Activated CD4-positive, alpha-beta T cell treated with anti-CD3 and anti-CD28 coated beads, Interleukin-2, amount 50 U/mL, for 16 hours (primary cell): Measurements from ENCODE around the gene MYO10.
"Not testable (repeated sequence)": the region's sequence is repeated elsewhere in the genome, so short reads cannot be mapped to it uniquely, and the experiment has no call there.

Experiments used
- DNase-seq: peaks from one replicate; pipeline ENCODE4 v3.0.0-alpha.2; 2020

The MYO10 gene

GRCh38 chr5:16773991-16774390, 162.1 kb downstream of the MYO10 start:
- no peak for DNase-seq

- DNase-seq = no peak
These were observed 163.5 kb downstream of the MYO10 start for GRCh38 chr5:16772556-16772955.

- no peak for DNase-seq
These were observed 167.9 kb downstream of the MYO10 start for GRCh38 chr5:16768184-16768583.

- DNase-seq = no peak
These were observed 172.9 kb downstream of the MYO10 start for GRCh38 chr5:16763211-16763610.

GRCh38 chr5:16759147-16759773, 176.8 kb downstream of the MYO10 start:
- peak; percentile 44 for DNase-seq

- DNase-seq = no peak
These were observed 178.0 kb downstream of the MYO10 start for GRCh38 chr5:16757989-16758501.

GRCh38 chr5:16757577-16757976, 178.5 kb downstream of the MYO10 start:
- DNase-seq = not testable (repeated sequence)

GRCh38 chr5:16757146-16757545, 178.9 kb downstream of the MYO10 start:
- no peak for DNase-seq

- DNase-seq = no peak
These were observed 179.4 kb downstream of the MYO10 start for GRCh38 chr5:16756692-16757091.

- no peak for DNase-seq
These were observed 180.4 kb downstream of the MYO10 start for GRCh38 chr5:16755641-16756040.

- no peak for DNase-seq
These were observed 181.5 kb downstream of the MYO10 start for GRCh38 chr5:16754601-16755000.

- no peak for DNase-seq
These were observed 182.0 kb downstream of the MYO10 start for GRCh38 chr5:16754086-16754485.

- no peak for DNase-seq
These were observed 185.6 kb downstream of the MYO10 start for GRCh38 chr5:16750445-16750844.

GRCh38 chr5:16749626-16750025, 186.5 kb downstream of the MYO10 start:
- no peak for DNase-seq

- DNase-seq = no peak
These were observed 191.8 kb downstream of the MYO10 start for GRCh38 chr5:16744164-16744880.

GRCh38 chr5:16742938-16743337, 193.2 kb downstream of the MYO10 start:
- DNase-seq = no peak

GRCh38 chr5:16740811-16741392, 195.2 kb downstream of the MYO10 start:
- DNase-seq = no peak

- DNase-seq = no peak
These were observed 195.8 kb downstream of the MYO10 start for GRCh38 chr5:16740066-16740810.

GRCh38 chr5:16738393-16738792, 197.7 kb downstream of the MYO10 start:
- not testable (repeated sequence) for DNase-seq

GRCh38 chr5:16737620-16738364, 198.3 kb downstream of the MYO10 start:
- DNase-seq = no peak

- no peak for DNase-seq
These were observed 198.9 kb downstream of the MYO10 start for GRCh38 chr5:16737209-16737608.

GRCh38 chr5:16736158-16736995, 199.7 kb downstream of the MYO10 start:
- DNase-seq = no peak
